ENCODE data around the gene LMF1. TPM values are rescaled to one million over a fixed set of nuclear protein-coding genes. Genes with fewer than 3 reads are reported as not detected.

Gene LMF1
- total RNA-seq, 2 donors from 2014 or later = 86.1 to 87.5 TPM

DNA sequence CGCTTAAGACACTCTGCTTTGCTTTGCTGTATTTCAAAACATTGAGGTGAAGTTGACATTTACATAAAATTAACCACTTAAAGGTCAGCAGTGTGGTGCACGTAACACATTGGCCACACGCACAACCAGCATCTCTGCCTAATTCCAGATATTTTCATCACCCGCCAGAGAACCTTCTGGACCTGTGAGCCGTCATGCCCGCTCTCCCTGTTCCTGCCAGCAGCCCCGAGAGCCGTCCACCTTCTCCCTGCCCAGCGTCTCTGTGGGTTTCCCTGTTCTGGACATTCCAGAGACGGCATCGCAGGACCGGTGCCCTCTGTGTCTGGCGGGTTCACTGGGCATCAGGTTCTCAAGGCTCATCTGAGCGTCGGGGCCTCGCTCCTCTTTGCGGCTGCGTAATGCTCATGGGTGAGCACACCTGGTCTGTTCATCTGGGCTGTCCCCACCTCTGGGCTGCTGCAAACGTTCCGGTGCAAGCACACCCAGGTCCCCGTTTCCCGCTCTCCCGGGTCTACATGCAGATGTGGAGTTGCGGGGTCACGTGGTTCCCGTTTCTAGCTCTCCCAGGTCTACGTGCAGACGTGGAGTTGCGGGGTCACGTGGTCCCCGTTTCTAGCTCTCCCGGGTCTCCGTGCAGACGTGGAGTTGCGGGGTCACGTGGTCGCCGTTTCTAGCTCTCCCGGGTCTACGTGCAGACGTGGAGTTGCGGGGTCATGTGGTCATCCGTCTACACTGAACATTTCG is 122.1 kb downstream of the LMF1 start:
- intact Hi-C loops (cut with DNase I) = no loop called here
- Histone ChIP-seq H3K4me1 (replicated peaks) (no peaks in the 10 kb centered on the region), H3K4me3 (no peak overlapping the region), H3K9me3 (no peaks in the 10 kb centered on the region), H3K27ac (no peak overlapping the region), H3K27me3 (replicated peaks; ENCODE audit: insufficient read depth) (no peaks in the 10 kb centered on the region), H3K36me3 (no peaks in the 10 kb centered on the region)
- WGBS = 94% methylated on average over 44 of the region's 44 CpGs
- TF ChIP-seq POLR2A (IDR thresholded peaks at IDR 0.05) (no peak), POLR2AphosphoS5 (IDR thresholded peaks at IDR 0.05) (no peak)
- TF ChIP-seq, protein P1, sequence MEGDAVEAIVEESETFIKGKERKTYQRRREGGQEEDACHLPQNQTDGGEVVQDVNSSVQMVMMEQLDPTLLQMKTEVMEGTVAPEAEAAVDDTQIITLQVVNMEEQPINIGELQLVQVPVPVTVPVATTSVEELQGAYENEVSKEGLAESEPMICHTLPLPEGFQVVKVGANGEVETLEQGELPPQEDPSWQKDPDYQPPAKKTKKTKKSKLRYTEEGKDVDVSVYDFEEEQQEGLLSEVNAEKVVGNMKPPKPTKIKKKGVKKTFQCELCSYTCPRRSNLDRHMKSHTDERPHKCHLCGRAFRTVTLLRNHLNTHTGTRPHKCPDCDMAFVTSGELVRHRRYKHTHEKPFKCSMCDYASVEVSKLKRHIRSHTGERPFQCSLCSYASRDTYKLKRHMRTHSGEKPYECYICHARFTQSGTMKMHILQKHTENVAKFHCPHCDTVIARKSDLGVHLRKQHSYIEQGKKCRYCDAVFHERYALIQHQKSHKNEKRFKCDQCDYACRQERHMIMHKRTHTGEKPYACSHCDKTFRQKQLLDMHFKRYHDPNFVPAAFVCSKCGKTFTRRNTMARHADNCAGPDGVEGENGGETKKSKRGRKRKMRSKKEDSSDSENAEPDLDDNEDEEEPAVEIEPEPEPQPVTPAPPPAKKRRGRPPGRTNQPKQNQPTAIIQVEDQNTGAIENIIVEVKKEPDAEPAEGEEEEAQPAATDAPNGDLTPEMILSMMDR (IDR thresholded peaks at IDR 0.05) = no peak
- DNase-seq (ENCODE audit: low spot score) = no peak

DNA sequence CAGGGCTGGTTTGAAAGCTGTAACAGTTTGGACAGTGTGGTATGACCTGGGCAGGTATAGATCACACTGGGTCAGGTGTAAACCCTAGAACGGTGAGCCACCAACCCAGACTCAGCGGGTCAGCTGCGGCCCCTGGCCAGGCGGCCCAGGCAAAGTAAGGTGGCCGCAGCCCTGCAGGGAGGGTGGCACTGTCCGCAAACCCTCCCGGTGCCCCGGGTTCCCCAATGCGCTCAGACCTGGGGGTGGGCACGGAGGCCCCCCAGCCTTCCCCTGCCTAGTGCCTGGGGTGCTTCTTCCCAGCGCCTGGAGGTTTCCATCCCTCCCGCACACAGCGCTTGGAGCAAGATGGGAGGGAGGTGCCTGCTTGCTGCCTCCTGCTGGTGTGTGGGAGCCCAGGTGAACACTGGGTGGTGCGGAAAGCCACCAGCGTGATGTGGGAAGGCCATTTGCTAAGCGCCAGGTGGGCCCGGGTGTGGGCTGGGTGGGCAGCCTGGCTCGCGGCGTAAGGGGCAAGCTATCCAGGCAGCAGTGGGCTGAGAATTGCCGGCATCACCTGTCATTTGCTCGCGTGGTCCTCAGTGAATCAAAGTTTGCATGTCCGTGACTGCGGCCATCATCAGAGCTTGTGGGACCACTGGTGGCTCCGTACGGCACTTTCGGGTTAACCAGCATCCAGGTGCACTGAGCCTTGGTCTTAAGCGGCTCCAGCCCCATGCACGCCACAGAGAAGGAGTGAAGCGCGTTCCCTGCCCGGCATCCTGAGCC is 122.9 kb downstream of the LMF1 start:
- Histone ChIP-seq H3K36me3 (no peaks in the 10 kb centered on the region), H3K27me3 (replicated peaks; ENCODE audit: insufficient read depth) (no peaks in the 10 kb centered on the region), H3K9me3 (no peaks in the 10 kb centered on the region), H3K27ac (no peak overlapping the region), H3K4me3 (no peak overlapping the region), H3K4me1 (replicated peaks) (no peaks in the 10 kb centered on the region)
- intact Hi-C loops (cut with DNase I) = no loop called here
- no peak for DNase-seq (ENCODE audit: low spot score)
- TF ChIP-seq POLR2AphosphoS5 (IDR thresholded peaks at IDR 0.05) (no peak), POLR2A (IDR thresholded peaks at IDR 0.05) (no peak)
- TF ChIP-seq, protein P1 (IDR thresholded peaks at IDR 0.05) = no peak
- 90% methylated on average over 33 of the region's 33 CpGs for WGBS

DNA sequence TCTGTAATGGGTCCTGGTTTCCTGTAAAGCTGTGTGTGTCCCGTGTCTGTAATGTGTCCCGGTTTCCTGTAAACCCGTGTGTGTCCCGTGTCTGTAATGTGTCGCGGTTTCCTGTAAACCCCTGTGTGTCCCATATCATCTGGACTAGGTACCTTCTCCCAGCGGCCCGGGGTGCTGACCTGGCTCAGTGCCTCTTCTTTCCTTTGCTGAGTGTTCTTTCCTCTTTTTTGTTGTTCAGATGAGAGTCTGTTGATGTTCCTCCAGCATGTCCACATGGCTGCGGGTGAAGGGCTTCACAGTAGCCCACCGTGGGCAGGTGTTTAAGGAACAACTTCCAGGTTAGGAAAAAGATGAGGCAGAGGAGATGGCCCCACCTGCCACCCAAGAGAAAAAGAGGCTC is 123.6 kb downstream of the LMF1 start:
- H3K4me1 ChIP-seq (replicated peaks) = no peaks in the 10 kb centered on the region
- no peak for DNase-seq (ENCODE audit: low spot score)
- H3K27ac ChIP-seq = no peak overlapping the region
- H3K27me3 ChIP-seq (replicated peaks; ENCODE audit: insufficient read depth) = no peaks in the 10 kb centered on the region
- TF ChIP-seq POLR2A (IDR thresholded peaks at IDR 0.05) (no peak), POLR2AphosphoS5 (IDR thresholded peaks at IDR 0.05) (no peak)
- TF ChIP-seq, protein P1 (IDR thresholded peaks at IDR 0.05) = no peak
- intact Hi-C loops (cut with DNase I) = no loop called here
- H3K4me3 ChIP-seq = no peak overlapping the region
- 90% methylated on average over 10 of the region's 10 CpGs for WGBS
- no peaks in the 10 kb centered on the region for H3K9me3 ChIP-seq
- no peaks in the 10 kb centered on the region for H3K36me3 ChIP-seq

DNA sequence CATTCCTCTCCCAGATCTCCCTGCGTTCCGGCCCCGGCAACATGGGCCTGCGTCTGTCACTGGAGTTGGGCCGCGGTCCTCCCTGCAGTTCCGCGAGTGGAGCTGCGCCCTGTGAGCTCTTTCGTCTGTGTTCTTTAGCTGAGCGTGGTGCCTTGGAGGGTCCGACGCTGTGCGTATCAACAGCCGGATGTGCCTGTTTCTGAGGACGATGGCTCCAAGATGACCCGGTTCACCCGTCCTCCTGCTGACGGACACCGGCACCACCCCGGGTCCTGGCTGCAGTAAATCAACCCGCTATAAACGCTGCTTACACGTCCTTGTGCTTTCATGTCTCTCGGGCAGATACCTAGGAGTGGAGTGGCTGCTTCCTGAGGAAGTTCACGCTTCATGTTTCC is 125.4 kb downstream of the LMF1 start:
- Histone ChIP-seq H3K4me3 (no peak overlapping the region), H3K9me3 (no peaks in the 10 kb centered on the region), H3K36me3 (no peaks in the 10 kb centered on the region), H3K27me3 (replicated peaks; ENCODE audit: insufficient read depth) (no peaks in the 10 kb centered on the region), H3K4me1 (replicated peaks) (no peaks in the 10 kb centered on the region), H3K27ac (no peak overlapping the region)
- intact Hi-C loops (cut with DNase I) = no loop called here
- DNase-seq (ENCODE audit: low spot score) = no peak
- 58% methylated on average over 26 of the region's 26 CpGs for WGBS
- TF ChIP-seq POLR2AphosphoS5 (IDR thresholded peaks at IDR 0.05) (no peak), POLR2A (IDR thresholded peaks at IDR 0.05) (no peak)
- TF ChIP-seq, protein P1 (IDR thresholded peaks at IDR 0.05) = no peak

Data from prostate gland (tissue), 2 donors.